PC-3 (cell line): Measurements from ENCODE around the gene GLMN. TPM values are rescaled to one million over a fixed set of nuclear protein-coding genes. Genes with fewer than 3 reads are reported as not detected.

Experiments
- ATAC-seq: fragments of 200-7000 bp; cut with Tn5 transposase; 2 replicates; pipeline ENCODE4 v1.9.1; 2020; ENCODE audit warnings: mild to moderate bottlenecking, moderate library complexity
- BruUV-seq: library from RNA; stranded (reverse); fragments of 400-500 nt; replicated peaks from 2 replicates; lab custom pipeline; 2021; lab: Mats Ljungman, UMichigan
- CTCF ChIA-PET: fragments of 300-600 bp; sonication (Branson Sonifier 250); formaldehyde crosslinking; loops from one replicate; lab custom pipeline; 2022; ENCODE audit warnings: antibody characterized with exemption; lab: Charles Lee
- POLR2A ChIA-PET: fragments of 300-600 bp; sonication (Branson Sonifier 250); formaldehyde crosslinking; loops from one replicate; lab custom pipeline; 2022; ENCODE audit warnings: antibody characterized with exemption; ENCODE audit not compliant: unreplicated experiment; lab: Charles Lee
- DNase-seq: peaks from one replicate; pipeline ENCODE4 v3.0.0-alpha.2; 2015
- H2AFZ ChIP-seq: fragments of 300-600 bp; sonication (generic); 2 replicates; pipeline ENCODE4 v1.6.0; 2016; ENCODE audit warnings: antibody characterized with exemption, low read length
- H3F3A ChIP-seq: fragments of 300-600 bp; sonication (generic); one replicate; pipeline ENCODE4 v1.6.0; 2017; ENCODE audit warnings: antibody characterized with exemption, low read length, control low read depth, mild to moderate bottlenecking; ENCODE audit not compliant: unreplicated experiment
- H3K27ac ChIP-seq: fragments of 300-600 bp; sonication (generic); 2 replicates; pipeline ENCODE4 v1.5.1; 2016; ENCODE audit warnings: mild to moderate bottlenecking, low read length
- H3K27me3 ChIP-seq: fragments of 300-600 bp; sonication (generic); 2 replicates; pipeline ENCODE4 v1.6.1; 2016; ENCODE audit warnings: low read length, mixed read lengths
- H3K36me3 ChIP-seq: fragments of 300-600 bp; sonication (generic); 2 replicates; pipeline ENCODE4 v1.6.1; 2016; ENCODE audit warnings: low read depth, mixed run types, low read length, mixed read lengths
- H3K4me1 ChIP-seq: fragments of 300-600 bp; sonication (generic); 2 replicates; pipeline ENCODE4 v1.5.1; 2016; ENCODE audit warnings: low read length; ENCODE audit not compliant: insufficient read depth
- H3K4me2 ChIP-seq: fragments of 300-600 bp; sonication (generic); 2 replicates; pipeline ENCODE4 v1.6.0; 2016; ENCODE audit warnings: low read length
- H3K4me3 ChIP-seq: fragments of 300-600 bp; sonication (generic); 2 replicates; pipeline ENCODE4 v1.5.1; 2016; ENCODE audit warnings: mild to moderate bottlenecking, low read length, mixed read lengths
- H3K79me2 ChIP-seq: fragments of 300-600 bp; sonication (generic); 2 replicates; pipeline ENCODE4 v1.6.1; 2017; ENCODE audit warnings: low read length, mixed read lengths
- H3K9ac ChIP-seq: fragments of 300-600 bp; sonication (generic); 2 replicates; pipeline ENCODE4 v1.6.0; 2016; ENCODE audit warnings: mild to moderate bottlenecking, low read length
- H3K9me2 ChIP-seq: fragments of 300-600 bp; sonication (generic); replicated peaks from 2 replicates; pipeline ENCODE4 v1.6.1; 2016; ENCODE audit warnings: mixed run types, low read length, mixed read lengths
- H3K9me3 ChIP-seq: fragments of 300-600 bp; sonication (generic); 2 replicates; pipeline ENCODE4 v1.6.1; 2016; ENCODE audit warnings: low read length, mixed read lengths
- H4K20me1 ChIP-seq: fragments of 300-600 bp; sonication (generic); 2 replicates; pipeline ENCODE4 v1.6.1; 2016; ENCODE audit warnings: low read length, mixed read lengths
- CTCF ChIP-seq: fragments of 300-600 bp; sonication (generic); conservative IDR thresholded peaks from 2 replicates; pipeline ENCODE4 v1.5.1; 2017; ENCODE audit warnings: antibody characterized with exemption, low read depth, mild to moderate bottlenecking, low read length
- EZH2 ChIP-seq: fragments of 300-600 bp; sonication (generic); IDR thresholded peaks from one replicate; pipeline ENCODE4 v1.6.1; 2017; ENCODE audit warnings: antibody characterized with exemption, mild to moderate bottlenecking, low read length; ENCODE audit not compliant: unreplicated experiment
- EZH2phosphoT487 ChIP-seq: fragments of 300-600 bp; sonication (generic); IDR thresholded peaks from 2 replicates; pipeline ENCODE4 v1.6.1; 2018; ENCODE audit warnings: mild to moderate bottlenecking, antibody characterized with exemption, low read length, borderline replicate concordance
- intact Hi-C: fragments of 100-400 bp; cut with micrococcal nuclease; formaldehyde crosslinking; loops from 2 replicates; pipeline ENCODE4 v1.9.0; 2023
- total RNA-seq: library from RNA; depleted of rRNA; stranded (reverse); fragments of >200 nt; gene quantifications from 2 replicates; pipeline ENCODE4 v1.2.3, GENCODE V29; 2014

The GLMN gene
- total RNA-seq, 1 experiment from 2014 or later: 13.6 TPM

GRCh38 chr1:92343061-92343460 lies 44.3 kb upstream of the GLMN start:
- Histone ChIP-seq H3K79me2 (no peaks in the 10 kb centered on the region), H3F3A (no peaks in the 10 kb centered on the region), H3K4me2 (no peak overlapping the region), H3K9me2 (no peaks in the 10 kb centered on the region), H3K9ac (no peak overlapping the region), H4K20me1 (no peaks in the 10 kb centered on the region), H2AFZ (no peak overlapping the region), H3K9me3 (no peaks in the 10 kb centered on the region), H3K27me3 (no peaks in the 10 kb centered on the region), H3K4me1 (no peaks in the 10 kb centered on the region), H3K36me3 (peaks cover 18% of the 10 kb centered on the region; the same call in 1 of the 2 replicates), H3K4me3 (no peak overlapping the region), H3K27ac (no peak overlapping the region)
- ATAC-seq (no peak), DNase-seq (no peak)
- intact Hi-C loops: no loop called here
- CTCF ChIA-PET: no interaction called here
- POLR2A ChIA-PET: no interaction called here
- BruUV-seq: no TSS peak
- TF ChIP-seq EZH2: no peak
- TF ChIP-seq EZH2phosphoT487: no peak
- no peak for TF ChIP-seq CTCF

GRCh38 chr1:92342401-92342800 lies 43.6 kb upstream of the GLMN start:
- Histone ChIP-seq H3K27me3 (no peaks in the 10 kb centered on the region), H3K4me3 (no peak overlapping the region), H3K9me2 (no peaks in the 10 kb centered on the region), H3K9me3 (no peaks in the 10 kb centered on the region), H3K9ac (no peak overlapping the region), H3K27ac (no peak overlapping the region), H2AFZ (no peak overlapping the region), H3F3A (no peaks in the 10 kb centered on the region), H4K20me1 (no peaks in the 10 kb centered on the region), H3K4me1 (no peaks in the 10 kb centered on the region), H3K79me2 (no peaks in the 10 kb centered on the region), H3K36me3 (peaks cover 18% of the 10 kb centered on the region; the same call in 1 of the 2 replicates), H3K4me2 (no peak overlapping the region)
- TF ChIP-seq CTCF: no peak
- TF ChIP-seq EZH2phosphoT487: no peak
- TF ChIP-seq EZH2: no peak
- no peak for DNase-seq
- intact Hi-C loops: no loop called here
- ATAC-seq: no peak
- ChIA-PET CTCF (no interaction called here), POLR2A (no interaction called here)
- BruUV-seq: no TSS peak

- POLR2A ChIA-PET: no interaction called here
- no peaks in the 10 kb centered on the region for H3F3A ChIP-seq
These were observed 41.4 kb upstream of the GLMN start for GRCh38 chr1:92340154-92340553.

More at GRCh38 chr1:92340154-92340553, 41.4 kb upstream of the GLMN start:
- Histone ChIP-seq H3K4me1 (no peaks in the 10 kb centered on the region), H3K9me2 (no peaks in the 10 kb centered on the region), H3K4me3 (no peak overlapping the region), H3K79me2 (no peaks in the 10 kb centered on the region), H3K9me3 (no peaks in the 10 kb centered on the region), H3K27me3 (no peaks in the 10 kb centered on the region), H3K27ac (no peak overlapping the region), H3K36me3 (peaks cover 14% of the 10 kb centered on the region; the same call in 1 of the 2 replicates), H3K4me2 (no peak overlapping the region), H3K9ac (no peak overlapping the region), H4K20me1 (no peaks in the 10 kb centered on the region), H2AFZ (no peak overlapping the region)
- CTCF ChIA-PET: no interaction called here
- TF ChIP-seq EZH2: no peak
- TF ChIP-seq EZH2phosphoT487: no peak
- TF ChIP-seq CTCF: no peak
- no peak for ATAC-seq
- no peak for DNase-seq
- BruUV-seq: no TSS peak
- intact Hi-C loops: no loop called here
